Neural cell (in vitro differentiated cells): ENCODE data around the gene CRY2.

Source experiments
- EP300 ChIP-seq: fragments of 450-650 bp; conservative IDR thresholded peaks from 2 replicates; pipeline ENCODE4 v1.6.1; 2014; ENCODE audit warnings: antibody characterized with exemption, mild to moderate bottlenecking, moderate library complexity; ENCODE audit not compliant: poor library complexity, severe bottlenecking
- EZH2 ChIP-seq: fragments of 200-600, 300-800 bp; shearing (Covaris generic), sonication (generic); IDR thresholded peaks from 2 replicates; pipeline ENCODE4 v1.6.1; 2014; ENCODE audit warnings: antibody characterized with exemption, low read length, borderline replicate concordance, mild to moderate bottlenecking; ENCODE audit not compliant: insufficient read depth, poor library complexity, severe bottlenecking
- MXI1 ChIP-seq: fragments of 450-650 bp; conservative IDR thresholded peaks from 2 replicates; pipeline ENCODE4 v1.6.1; 2014; ENCODE audit warnings: antibody characterized with exemption, mild to moderate bottlenecking; ENCODE audit not compliant: poor library complexity, severe bottlenecking
- POLR2AphosphoS5 ChIP-seq: IDR thresholded peaks from 2 replicates; pipeline ENCODE4 v1.6.1; 2012
- RAD21 ChIP-seq: fragments of 450-650 bp; conservative IDR thresholded peaks from 2 replicates; pipeline ENCODE4 v1.6.1; 2014; ENCODE audit warnings: antibody characterized with exemption, mild to moderate bottlenecking, moderate library complexity
- SMC3 ChIP-seq: fragments of 450-650 bp; conservative IDR thresholded peaks from 2 replicates; pipeline ENCODE4 v1.6.1; 2014; ENCODE audit warnings: antibody characterized with exemption, mild to moderate bottlenecking, moderate library complexity; ENCODE audit not compliant: poor library complexity
- TAF1 ChIP-seq: IDR thresholded peaks from 2 replicates; pipeline ENCODE4 v1.6.1; 2012; ENCODE audit warnings: low read depth
- TF ChIP-seq, protein P1 (sequence below): fragments of 450-650 bp; IDR thresholded peaks from 2 replicates; pipeline ENCODE4 v1.5.1; 2014; ENCODE audit warnings: antibody characterized with exemption, mild to moderate bottlenecking, moderate library complexity; ENCODE audit not compliant: poor library complexity, severe bottlenecking
- TF ChIP-seq, protein P2 (sequence below): IDR thresholded peaks from 2 replicates; pipeline ENCODE4 v1.6.1; 2012; ENCODE audit warnings: borderline replicate concordance

- TF ChIP-seq, protein P1, sequence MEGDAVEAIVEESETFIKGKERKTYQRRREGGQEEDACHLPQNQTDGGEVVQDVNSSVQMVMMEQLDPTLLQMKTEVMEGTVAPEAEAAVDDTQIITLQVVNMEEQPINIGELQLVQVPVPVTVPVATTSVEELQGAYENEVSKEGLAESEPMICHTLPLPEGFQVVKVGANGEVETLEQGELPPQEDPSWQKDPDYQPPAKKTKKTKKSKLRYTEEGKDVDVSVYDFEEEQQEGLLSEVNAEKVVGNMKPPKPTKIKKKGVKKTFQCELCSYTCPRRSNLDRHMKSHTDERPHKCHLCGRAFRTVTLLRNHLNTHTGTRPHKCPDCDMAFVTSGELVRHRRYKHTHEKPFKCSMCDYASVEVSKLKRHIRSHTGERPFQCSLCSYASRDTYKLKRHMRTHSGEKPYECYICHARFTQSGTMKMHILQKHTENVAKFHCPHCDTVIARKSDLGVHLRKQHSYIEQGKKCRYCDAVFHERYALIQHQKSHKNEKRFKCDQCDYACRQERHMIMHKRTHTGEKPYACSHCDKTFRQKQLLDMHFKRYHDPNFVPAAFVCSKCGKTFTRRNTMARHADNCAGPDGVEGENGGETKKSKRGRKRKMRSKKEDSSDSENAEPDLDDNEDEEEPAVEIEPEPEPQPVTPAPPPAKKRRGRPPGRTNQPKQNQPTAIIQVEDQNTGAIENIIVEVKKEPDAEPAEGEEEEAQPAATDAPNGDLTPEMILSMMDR: no peak
- TF ChIP-seq EP300: no peak
- TF ChIP-seq SMC3: no peak
- TF ChIP-seq POLR2AphosphoS5: no peak
- no peak for TF ChIP-seq RAD21
- no peak for TF ChIP-seq TAF1
- TF ChIP-seq EZH2: no peak
- TF ChIP-seq, protein P2, sequence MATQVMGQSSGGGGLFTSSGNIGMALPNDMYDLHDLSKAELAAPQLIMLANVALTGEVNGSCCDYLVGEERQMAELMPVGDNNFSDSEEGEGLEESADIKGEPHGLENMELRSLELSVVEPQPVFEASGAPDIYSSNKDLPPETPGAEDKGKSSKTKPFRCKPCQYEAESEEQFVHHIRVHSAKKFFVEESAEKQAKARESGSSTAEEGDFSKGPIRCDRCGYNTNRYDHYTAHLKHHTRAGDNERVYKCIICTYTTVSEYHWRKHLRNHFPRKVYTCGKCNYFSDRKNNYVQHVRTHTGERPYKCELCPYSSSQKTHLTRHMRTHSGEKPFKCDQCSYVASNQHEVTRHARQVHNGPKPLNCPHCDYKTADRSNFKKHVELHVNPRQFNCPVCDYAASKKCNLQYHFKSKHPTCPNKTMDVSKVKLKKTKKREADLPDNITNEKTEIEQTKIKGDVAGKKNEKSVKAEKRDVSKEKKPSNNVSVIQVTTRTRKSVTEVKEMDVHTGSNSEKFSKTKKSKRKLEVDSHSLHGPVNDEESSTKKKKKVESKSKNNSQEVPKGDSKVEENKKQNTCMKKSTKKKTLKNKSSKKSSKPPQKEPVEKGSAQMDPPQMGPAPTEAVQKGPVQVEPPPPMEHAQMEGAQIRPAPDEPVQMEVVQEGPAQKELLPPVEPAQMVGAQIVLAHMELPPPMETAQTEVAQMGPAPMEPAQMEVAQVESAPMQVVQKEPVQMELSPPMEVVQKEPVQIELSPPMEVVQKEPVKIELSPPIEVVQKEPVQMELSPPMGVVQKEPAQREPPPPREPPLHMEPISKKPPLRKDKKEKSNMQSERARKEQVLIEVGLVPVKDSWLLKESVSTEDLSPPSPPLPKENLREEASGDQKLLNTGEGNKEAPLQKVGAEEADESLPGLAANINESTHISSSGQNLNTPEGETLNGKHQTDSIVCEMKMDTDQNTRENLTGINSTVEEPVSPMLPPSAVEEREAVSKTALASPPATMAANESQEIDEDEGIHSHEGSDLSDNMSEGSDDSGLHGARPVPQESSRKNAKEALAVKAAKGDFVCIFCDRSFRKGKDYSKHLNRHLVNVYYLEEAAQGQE: no peak
- TF ChIP-seq MXI1: no peak
Observed at GRCh38 chr11:45807792-45808238, 39.5 kb upstream of the CRY2 start.
